ENCODE data around the gene OCIAD2. TPM values are rescaled to one million over a fixed set of nuclear protein-coding genes. Genes with fewer than 3 reads are reported as not detected.

Gene OCIAD2
- total and polyA plus RNA-seq, 2 of the 8 experiments (the other 6 are each of a cell fraction or from before 2014, with no cell fraction given) = 105 to 122 TPM

GRCh38 chr4:48862661-48863060 is 43.9 kb downstream of the OCIAD2 start:
- Histone ChIP-seq H4K8ac (ENCODE audit: extremely low read depth, insufficient read depth, low read length) (no peak overlapping the region), H3K4ac (replicated peaks; ENCODE audit: insufficient read length, low read depth, low read length) (no peak overlapping the region), H3K14ac (ENCODE audit: insufficient read length) (no peak overlapping the region), H2AFZ (ENCODE audit: low read length) (no peak overlapping the region), H2BK120ac (replicated peaks; ENCODE audit: low read depth, low read length) (no peak overlapping the region), H3K18ac (ENCODE audit: extremely low read depth, low read length) (no peak overlapping the region), H3K23ac (ENCODE audit: insufficient read length) (no peak overlapping the region), H3K23me2 (ENCODE audit: low read depth, low read length) (no peaks in the 10 kb centered on the region), H3K9me3 (ENCODE audit: insufficient read depth in 2 of 2, low read depth in 1 of 2, low read length in 1 of 2) (peaks cover 0 to 2% of the 10 kb centered on the region in 2 experiments; a peak in 1 of 4 replicates), H3K9ac (replicated peaks in 1 of 4; ENCODE audit: extremely low read depth in 1 of 4, low read depth in 3 of 4, low read length in 3 of 4) (no peak overlapping the region), H3K27me3 (replicated peaks in 1 of 4; ENCODE audit: control insufficient read depth in 3 of 4, extremely low read depth in 1 of 4, insufficient read depth in 3 of 4, low read length in 3 of 4) (no peaks in the 10 kb centered on the region), H3K79me2 (ENCODE audit: control insufficient read depth in 1 of 2, insufficient read depth in 2 of 2, low read length in 2 of 2) (no peaks in the 10 kb centered on the region), H3K56ac (replicated peaks; ENCODE audit: insufficient read length, low read depth, low read length) (no peak overlapping the region), H2BK20ac (ENCODE audit: low read length) (no peak overlapping the region), H2AK5ac (ENCODE audit: low read depth, low read length) (no peak overlapping the region), H2BK12ac (ENCODE audit: low read depth, low read length) (no peak overlapping the region), H2BK15ac (ENCODE audit: low read length) (no peak overlapping the region), H3K4me2 (ENCODE audit: insufficient read depth in 1 of 2, low read depth in 2 of 2, low read length in 2 of 2) (no peak overlapping the region), H4K20me1 (replicated peaks in 1 of 2; ENCODE audit: control insufficient read depth in 1 of 2, insufficient read depth in 2 of 2, low read length in 2 of 2) (peaks cover 0 to 2% of the 10 kb centered on the region in 2 experiments), H4K91ac (replicated peaks; ENCODE audit: insufficient read length, low read length) (no peak overlapping the region), H4K5ac (ENCODE audit: insufficient read length, low read depth, low read length) (no peak overlapping the region), H3K79me1 (ENCODE audit: low read depth, low read length) (no peaks in the 10 kb centered on the region), H3K27ac (ENCODE audit: low read depth, low read length) (no peak overlapping the region), H3K36me3 (ENCODE audit: control insufficient read depth in 2 of 4, insufficient read depth in 4 of 4, low read length in 3 of 4) (peaks cover 0 to 30% (median 11%) of the 10 kb centered on the region in 4 experiments; a peak in 6 of 8 replicates), H2BK5ac (ENCODE audit: low read depth, low read length) (no peak overlapping the region), H3K4me1 (replicated peaks in 1 of 4; ENCODE audit: control insufficient read depth in 3 of 4, insufficient read depth in 4 of 4, low read length in 3 of 4) (no peaks in the 10 kb centered on the region), H3K4me3 (ENCODE audit: extremely low read depth in 1 of 4, insufficient read depth in 2 of 4, low read depth in 3 of 4, low read length in 4 of 4) (no peak overlapping the region)
- CTCF ChIA-PET (ENCODE audit: partially characterized antibody) = interaction anchor here (0.5 kb wide), 1 partner anchor 111 kb away, joined by 3 read pairs; no protein-coding TSS in a partner anchor
- DNase-seq (ENCODE audit: low read depth in 1 of 2, low spot score in 2 of 2) = no peak
- POLR2A ChIA-PET (ENCODE audit: partially characterized antibody) = interaction anchor here (1.2 to 1.9 kb wide), 2 partner anchors 12 to 16 kb away, joined by 3 to 5 read pairs; no protein-coding TSS in a partner anchor
- no peak for FAIRE-seq
- 91% methylated on average over 1 of the region's 1 CpG; no CpG with 5 or more reads in 1 of the 2 experiments for WGBS, 2 experiments (ENCODE audit: extremely low coverage in 1 of 2, insufficient coverage in 1 of 2, insufficient read length in 1 of 2, insufficient replicate concordance in 2 of 2, low coverage in 1 of 2, low lambda C conversion rate in 2 of 2, missing lambda C conversion rate in 1 of 2)
- TF ChIP-seq EZH2 (IDR thresholded peaks at IDR 0.05; ENCODE audit: low read depth, low read length, severe bottlenecking) = no peak
- TF ChIP-seq, protein P1, sequence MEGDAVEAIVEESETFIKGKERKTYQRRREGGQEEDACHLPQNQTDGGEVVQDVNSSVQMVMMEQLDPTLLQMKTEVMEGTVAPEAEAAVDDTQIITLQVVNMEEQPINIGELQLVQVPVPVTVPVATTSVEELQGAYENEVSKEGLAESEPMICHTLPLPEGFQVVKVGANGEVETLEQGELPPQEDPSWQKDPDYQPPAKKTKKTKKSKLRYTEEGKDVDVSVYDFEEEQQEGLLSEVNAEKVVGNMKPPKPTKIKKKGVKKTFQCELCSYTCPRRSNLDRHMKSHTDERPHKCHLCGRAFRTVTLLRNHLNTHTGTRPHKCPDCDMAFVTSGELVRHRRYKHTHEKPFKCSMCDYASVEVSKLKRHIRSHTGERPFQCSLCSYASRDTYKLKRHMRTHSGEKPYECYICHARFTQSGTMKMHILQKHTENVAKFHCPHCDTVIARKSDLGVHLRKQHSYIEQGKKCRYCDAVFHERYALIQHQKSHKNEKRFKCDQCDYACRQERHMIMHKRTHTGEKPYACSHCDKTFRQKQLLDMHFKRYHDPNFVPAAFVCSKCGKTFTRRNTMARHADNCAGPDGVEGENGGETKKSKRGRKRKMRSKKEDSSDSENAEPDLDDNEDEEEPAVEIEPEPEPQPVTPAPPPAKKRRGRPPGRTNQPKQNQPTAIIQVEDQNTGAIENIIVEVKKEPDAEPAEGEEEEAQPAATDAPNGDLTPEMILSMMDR (IDR thresholded peaks at IDR 0.05; ENCODE audit: control extremely low read depth in 1 of 3, insufficient read depth in 1 of 3, low read depth in 1 of 3, low read length in 3 of 3) = no peak
